GM12878 (cell line): ENCODE measurements around the gene CNTN4. TPM values are rescaled to one million over a fixed set of nuclear protein-coding genes. Genes with fewer than 3 reads are reported as not detected.
A peak's percentile ranks its signal among the peaks of the same experiment; 100 is the strongest.

Experiments
- ATAC-seq: fragments of 200-7000 bp; cut with Tn5 transposase; 3 replicates; pipeline ENCODE4 v1.9.1; 2020; ENCODE audit warnings: mild to moderate bottlenecking, moderate library complexity
- BruUV-seq: library from RNA; stranded (reverse); fragments of 400-500 nt; replicated peaks from 2 replicates; lab custom pipeline; 2021; lab: Mats Ljungman, UMichigan
- CTCF ChIA-PET: fragments of 300-600 bp; sonication (Branson Sonifier 250); formaldehyde crosslinking; extraction: SDS; loops from one replicate; lab custom pipeline; 2021; ENCODE audit warnings: inconsistent platforms; lab: Yijun Ruan, JAX
- POLR2A ChIA-PET: fragments of 350-600 bp; formaldehyde crosslinking; extraction: SDS; loops from one replicate; lab custom pipeline; 2021; ENCODE audit warnings: inconsistent platforms; lab: Charles Lee
- RAD21 ChIA-PET: fragments of 300-600 bp; sonication (Branson Sonifier 250); formaldehyde crosslinking; loops from one replicate; lab custom pipeline; 2023; ENCODE audit warnings: antibody characterized with exemption; ENCODE audit not compliant: unreplicated experiment; lab: Charles Lee
- SMC1A ChIA-PET: fragments of 300-600 bp; sonication (Branson Sonifier 250); formaldehyde crosslinking; loops from one replicate; lab custom pipeline; 2023; ENCODE audit not compliant: unreplicated experiment, uncharacterized antibody; lab: Charles Lee
- DNase-seq: peaks from one replicate; pipeline ENCODE4 v3.0.0-alpha.2; 2011; ENCODE audit warnings: low read depth, low spot score
- FAIRE-seq: peaks from 3 replicates; lab custom pipeline; 2011; peaks lifted over from hg19 to GRCh38; lab: Jason Lieb, UNC
- H2AFZ ChIP-seq: 2 replicates; pipeline ENCODE4 v1.6.0; 2011; ENCODE audit warnings: low read depth, low read length, control low read depth; ENCODE audit not compliant: control insufficient read depth
- H3K27ac ChIP-seq: 2 replicates; pipeline ENCODE4 v1.5.1; 2011; ENCODE audit warnings: control low read depth; ENCODE audit not compliant: control insufficient read depth, insufficient read depth
- H3K27me3 ChIP-seq, 2 experiments: replicated peaks in 1 of 2; 2 replicates each; pipeline versions ENCODE4 v1.6.0 to v1.6.1; 2011; ENCODE audit warnings: low read length in 1 of 2; ENCODE audit not compliant: control insufficient read depth in 2 of 2, insufficient read depth in 2 of 2
- H3K36me3 ChIP-seq, 2 experiments: 2 replicates each; pipeline ENCODE4 v1.5.1; 2011; ENCODE audit warnings: low read length in 1 of 2; ENCODE audit not compliant: control insufficient read depth in 2 of 2, insufficient read depth in 2 of 2
- H3K4me1 ChIP-seq: 2 replicates; pipeline ENCODE4 v1.6.1; 2011; ENCODE audit warnings: mild to moderate bottlenecking, low read length, moderate library complexity, mixed read lengths; ENCODE audit not compliant: control insufficient read depth, insufficient read depth
- H3K4me2 ChIP-seq: 2 replicates; pipeline ENCODE4 v1.6.0; 2011; ENCODE audit warnings: control low read depth; ENCODE audit not compliant: control insufficient read depth, insufficient read depth
- H3K4me3 ChIP-seq: fragments of 200-600 bp; sonication (generic); 2 replicates; pipeline ENCODE4 v1.5.1; 2016
- H3K79me2 ChIP-seq: 2 replicates; pipeline ENCODE4 v1.6.0; 2011; ENCODE audit warnings: low read length; ENCODE audit not compliant: control insufficient read depth, insufficient read depth
- H3K9ac ChIP-seq: 2 replicates; pipeline ENCODE4 v1.8.0; 2011; ENCODE audit warnings: low read length, control low read depth, mixed read lengths; ENCODE audit not compliant: control insufficient read depth, insufficient read depth
- H3K9me3 ChIP-seq: replicated peaks from 3 replicates; pipeline ENCODE4 v1.5.1; 2011; ENCODE audit warnings: mild to moderate bottlenecking, low read length; ENCODE audit not compliant: control insufficient read depth, insufficient read depth
- H4K20me1 ChIP-seq: 2 replicates; pipeline ENCODE4 v1.6.0; 2011; ENCODE audit not compliant: control insufficient read depth, insufficient read depth
- ASH2L ChIP-seq: fragments of 300-600, 200-600 bp; sonication (generic); IDR thresholded peaks from 2 replicates; pipeline ENCODE4 v1.6.1; 2017; ENCODE audit warnings: low read depth, mild to moderate bottlenecking, borderline replicate concordance
- CREB1 ChIP-seq: IDR thresholded peaks from 2 replicates; pipeline ENCODE4 v1.6.1; 2012; ENCODE audit warnings: low read depth, mild to moderate bottlenecking, inconsistent platforms
- CREM ChIP-seq: IDR thresholded peaks from 2 replicates; pipeline ENCODE4 v1.6.1; 2014; ENCODE audit warnings: antibody characterized with exemption, low read depth
- KLF5 ChIP-seq: fragments of 450-650 bp; IDR thresholded peaks from 2 replicates; pipeline ENCODE4 v1.6.1; 2014; ENCODE audit warnings: mild to moderate bottlenecking; ENCODE audit not compliant: partially characterized antibody
- RFX5 ChIP-seq: IDR thresholded peaks from 2 replicates; pipeline ENCODE4 v1.6.1; 2011; ENCODE audit warnings: low read depth, low read length, improper control_type of control experiment
- RUNX3 ChIP-seq: IDR thresholded peaks from 2 replicates; pipeline ENCODE4 v1.6.1; 2012; ENCODE audit warnings: low read length, inconsistent platforms
- SIN3A ChIP-seq: IDR thresholded peaks from 2 replicates; pipeline ENCODE4 v1.6.1; 2012; ENCODE audit warnings: low read depth, low read length, improper control_type of control experiment
- ZNF687 ChIP-seq: fragments of 450-650 bp; IDR thresholded peaks from 2 replicates; pipeline ENCODE4 v1.6.1; 2017; ENCODE audit warnings: mild to moderate bottlenecking, moderate library complexity
- ZSCAN29 ChIP-seq: fragments of 450-650 bp; IDR thresholded peaks from 2 replicates; pipeline ENCODE4 v1.6.1; 2017; ENCODE audit warnings: mild to moderate bottlenecking, moderate library complexity
- WGBS: methylation state at CpG from one replicate; pipeline ENCODE4 v1.1.6; 2016; ENCODE audit warnings: low lambda C conversion rate; ENCODE audit not compliant: insufficient replicate concordance, insufficient coverage; ENCODE audit errors: missing lambda C conversion rate; 5-methylcytosine and 5-hydroxymethylcytosine counted together
- in situ Hi-C: fragments of 300-500 bp; cut with MboI; formaldehyde crosslinking; loops from 9 replicates; pipeline ENCODE4 v1.14.3; 2018; ENCODE audit warnings: mixed read lengths
- intact Hi-C: fragments of 100-400 bp; cut with micrococcal nuclease; formaldehyde crosslinking; loops from one replicate; pipeline ENCODE4 v1.14.2; 2022; ENCODE audit not compliant: unreplicated experiment
- polyA plus RNA-seq, 11 experiments: library from polyadenylated mRNA; depleted of rRNA in 4 of 11; unstranded in 6 of 11; stranded (reverse) in 5 of 11; fragments of >200 nt; fragmentation: Nextera tagmentation in 4 of 11; fragmentation: Illumina TruSeq in 1 of 11; extraction: Ambion mirVana in 4 of 11; extraction: Trizol in 1 of 11; gene quantifications; 1 replicate in 1 of 11; 2 replicates in 10 of 11; pipeline versions ENCODE4 v1.2.1 to v1.2.3, GENCODE V29; 2011 to 2016; ENCODE audit warnings: inconsistent platforms in 2 of 11, missing spikeins in 2 of 11, low read depth in 1 of 11
- total RNA-seq, 4 experiments: library from RNA; depleted of rRNA in 3 of 4; stranded (reverse); fragments of >200 nt in 3 of 4; fragmentation: Illumina TruSeq in 1 of 4; extraction: Trizol in 1 of 4; gene quantifications; 2 replicates each; pipeline versions ENCODE4 v1.2.1 to v1.2.3, GENCODE V29; 2013 to 2021
- TF ChIP-seq, protein P1 (sequence below): fragments of 450-650 bp; formaldehyde crosslinking; IDR thresholded peaks from 2 replicates; pipeline ENCODE4 v1.4.0; 2022; ENCODE audit warnings: mild to moderate bottlenecking, moderate library complexity

CNTN4 gene
- total and polyA plus RNA-seq, 10 of the 15 experiments (the other 5 are each of a cell fraction or from before 2014, with no cell fraction given): 0.05 to 0.43 (median 0.15) TPM; not detected in 1

DNA sequence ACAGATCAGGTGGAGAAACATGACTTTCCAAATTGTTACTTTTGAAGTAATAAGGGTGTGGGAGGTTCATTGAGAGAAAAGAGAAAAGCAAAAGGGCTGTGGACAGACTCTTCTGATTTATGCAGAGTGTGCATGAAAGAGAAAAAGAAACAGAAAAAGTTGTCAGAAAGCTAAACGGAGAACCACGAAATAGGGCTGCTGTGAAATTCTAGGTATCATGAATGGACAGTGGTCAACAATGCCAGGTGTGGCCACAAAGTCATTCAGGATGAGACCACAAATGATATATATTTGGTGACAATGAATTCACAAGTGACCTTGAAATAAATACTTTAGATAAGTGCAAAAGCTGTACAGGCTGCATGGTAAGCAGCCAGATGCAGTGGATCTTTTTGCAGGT is 841.4 kb downstream of the CNTN4 start:
- CTCF ChIA-PET: interaction anchor here (1.6 kb wide), 1 partner anchor 18 kb away, joined by 7 read pairs; no protein-coding TSS in a partner anchor
- H2AFZ ChIP-seq: no peak overlapping the region
- 0% methylated on average over 2 of the region's 2 CpGs for WGBS
- peaks cover 4% of the 10 kb centered on the region; the same call in 1 of the 2 replicates for H3K4me1 ChIP-seq
- in situ Hi-C loops: no loop called here
- BruUV-seq: no TSS peak
- RAD21 ChIA-PET: no interaction called here
- intact Hi-C loops: no loop called here
- 0 out of 2 replicates have a peak overlapping the region, but pooled peaks have one; percentile 9 for H3K4me2 ChIP-seq
- H3K9ac ChIP-seq: no peak overlapping the region
- no peaks in the 10 kb centered on the region for H3K36me3 ChIP-seq
- no peaks in the 10 kb centered on the region for H3K9me3 ChIP-seq
- H3K79me2 ChIP-seq: no peaks in the 10 kb centered on the region
- no peaks in the 10 kb centered on the region; a peak in 2 of 4 replicates for H3K27me3 ChIP-seq
- SMC1A ChIA-PET: interaction anchor here (1.6 kb wide), 1 partner anchor 18 kb away, joined by 3 read pairs; no protein-coding TSS in a partner anchor
- H3K27ac ChIP-seq: no peak overlapping the region
- ATAC-seq (no peak), FAIRE-seq (no peak)
- H3K4me3 ChIP-seq: no peak overlapping the region
- no peaks in the 10 kb centered on the region for H4K20me1 ChIP-seq
- POLR2A ChIA-PET: no interaction called here
- TF ChIP-seq KLF5 (no peak), RUNX3 (peak; percentile 61), CREB1 (no peak), ASH2L (no peak)
- TF ChIP-seq, all 136 proteins: peak for 1
- no peak for DNase-seq

DNA sequence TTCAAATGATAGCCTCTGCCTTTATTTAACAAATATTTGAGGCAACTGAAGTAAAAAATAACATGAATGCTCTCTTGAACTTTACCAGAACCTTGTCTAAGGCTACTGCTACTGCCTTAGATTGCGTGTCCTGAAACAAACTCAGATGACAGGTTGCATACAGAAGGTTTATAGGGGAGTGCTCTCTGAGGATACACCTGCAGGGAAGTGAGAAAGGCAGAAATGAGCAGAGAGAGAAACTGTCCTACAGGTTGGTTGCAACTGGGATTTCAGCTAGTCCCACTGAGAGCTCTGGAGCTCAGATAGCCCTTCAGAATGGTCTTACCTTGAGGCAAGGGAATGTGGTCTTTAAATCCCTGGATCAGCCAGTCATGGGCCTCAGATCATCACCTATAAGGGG is 846.0 kb downstream of the CNTN4 start:
- FAIRE-seq (peak; percentile 49), ATAC-seq (peak; percentile 63), DNase-seq (peak; percentile 32)
- intact Hi-C loops (no loop called here), in situ Hi-C loops (no loop called here)
- no TSS peak for BruUV-seq
- ChIA-PET POLR2A (no interaction called here), CTCF (no interaction called here), RAD21 (no interaction called here), SMC1A (no interaction called here)
- H4K20me1 ChIP-seq: no peaks in the 10 kb centered on the region
- no peak overlapping the region for H2AFZ ChIP-seq
- no peaks in the 10 kb centered on the region; a peak in 2 of 4 replicates for H3K27me3 ChIP-seq
- H3K4me2 ChIP-seq: peak overlapping the region; percentile 31
- H3K4me1 ChIP-seq: peaks cover 14% of the 10 kb centered on the region; the same call in 1 of the 2 replicates
- 0% methylated on average over 1 of the region's 1 CpG for WGBS
- H3K9me3 ChIP-seq: no peaks in the 10 kb centered on the region
- no peaks in the 10 kb centered on the region for H3K79me2 ChIP-seq
- H3K9ac ChIP-seq: no peak overlapping the region
- no peak overlapping the region for H3K4me3 ChIP-seq
- no peaks in the 10 kb centered on the region for H3K36me3 ChIP-seq
- H3K27ac ChIP-seq: peak overlapping the region; percentile 28; the same call in 1 of the 2 replicates
- no peak for TF ChIP-seq RFX5
- no peak for TF ChIP-seq ZNF687
- TF ChIP-seq ZSCAN29: no peak
- TF ChIP-seq, protein P1, sequence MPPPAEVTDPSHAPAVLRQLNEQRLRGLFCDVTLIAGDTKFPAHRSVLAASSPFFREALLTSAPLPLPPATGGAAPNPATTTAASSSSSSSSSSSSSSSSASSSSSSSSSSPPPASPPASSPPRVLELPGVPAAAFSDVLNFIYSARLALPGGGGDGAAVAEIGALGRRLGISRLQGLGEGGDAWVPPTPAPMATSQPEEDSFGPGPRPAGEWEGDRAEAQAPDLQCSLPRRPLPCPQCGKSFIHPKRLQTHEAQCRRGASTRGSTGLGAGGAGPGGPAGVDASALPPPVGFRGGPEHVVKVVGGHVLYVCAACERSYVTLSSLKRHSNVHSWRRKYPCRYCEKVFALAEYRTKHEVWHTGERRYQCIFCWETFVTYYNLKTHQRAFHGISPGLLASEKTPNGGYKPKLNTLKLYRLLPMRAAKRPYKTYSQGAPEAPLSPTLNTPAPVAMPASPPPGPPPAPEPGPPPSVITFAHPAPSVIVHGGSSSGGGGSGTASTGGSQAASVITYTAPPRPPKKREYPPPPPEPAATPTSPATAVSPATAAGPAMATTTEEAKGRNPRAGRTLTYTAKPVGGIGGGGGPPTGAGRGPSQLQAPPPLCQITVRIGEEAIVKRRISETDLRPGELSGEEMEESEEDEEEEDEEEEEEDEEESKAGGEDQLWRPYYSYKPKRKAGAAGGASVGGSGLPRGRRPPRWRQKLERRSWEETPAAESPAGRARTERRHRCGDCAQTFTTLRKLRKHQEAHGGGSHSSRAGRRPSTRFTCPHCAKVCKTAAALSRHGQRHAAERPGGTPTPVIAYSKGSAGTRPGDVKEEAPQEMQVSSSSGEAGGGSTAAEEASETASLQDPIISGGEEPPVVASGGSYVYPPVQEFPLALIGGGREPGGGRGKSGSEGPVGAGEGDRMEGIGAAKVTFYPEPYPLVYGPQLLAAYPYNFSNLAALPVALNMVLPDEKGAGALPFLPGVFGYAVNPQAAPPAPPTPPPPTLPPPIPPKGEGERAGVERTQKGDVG (CRISPR knock-in tag): no peak
- no peak for TF ChIP-seq SIN3A
- peak; percentile 83 for TF ChIP-seq CREM
